Pancreas (tissue), 10 donors: Measurements from ENCODE around the gene SPIB. TPM values are rescaled to one million over a fixed set of nuclear protein-coding genes. Genes with fewer than 3 reads are reported as not detected.

ENCODE experiments used
- ATAC-seq, 4 donors: fragments of 200-7000 bp; cut with Tn5 transposase; one replicate each; pipeline versions ENCODE4 v1.8.0 to v1.9.1; 2020; ENCODE audit warnings: mild to moderate bottlenecking in 4 of 4, moderate library complexity in 4 of 4
- DNase-seq, 6 donors: peaks; one replicate each; pipeline ENCODE4 v3.0.0-alpha.2; 2020
- FAIRE-seq: peaks from 2 replicates; lab custom pipeline; 2012; peaks lifted over from hg19 to GRCh38; lab: Jason Lieb, UNC
- H3K27ac ChIP-seq, 4 donors: fragments of 200-600 bp; sonication (generic); 1 replicate in 3 of 4; 2 replicates in 1 of 4; pipeline versions ENCODE4 v1.5.0 to v1.8.0; 2020
- H3K27me3 ChIP-seq, 4 donors: fragments of 200-600 bp; one replicate each; pipeline ENCODE4 v1.8.0; 2021
- H3K36me3 ChIP-seq, 3 donors: fragments of 200-600 bp; sonication (generic) in 1 of 3; one replicate each; pipeline versions ENCODE4 v1.5.0 to v1.8.0; 2020 to 2021
- H3K4me1 ChIP-seq, 3 donors: fragments of 200-600 bp; one replicate each; pipeline ENCODE4 v1.8.0; 2021
- H3K4me3 ChIP-seq, 4 donors: fragments of 200-600 bp; sonication (generic) in 2 of 4; one replicate each; pipeline versions ENCODE4 v1.5.0 to v1.8.0; 2020 to 2021
- H3K9me3 ChIP-seq, 4 donors: fragments of 200-600 bp; one replicate each; pipeline ENCODE4 v1.8.0; 2021
- CTCF ChIP-seq, 4 donors: fragments of 200-600 bp; sonication (generic) in 3 of 4; IDR thresholded peaks; one replicate each; pipeline versions ENCODE4 v1.5.0 to v1.8.0; 2021; ENCODE audit warnings: antibody characterized with exemption in 4 of 4
- WGBS, 2 donors: extraction: QIAGEN DNeasy Blood & Tissue Kit; methylation state at CpG; one replicate each; pipeline ENCODE4 v1.1.7; 2013; 5-methylcytosine and 5-hydroxymethylcytosine counted together
- intact Hi-C, 3 donors: fragments of 100-400 bp; cut with DNase I; formaldehyde crosslinking; loops; one replicate each; pipeline versions ENCODE4 v1.11.1 to v1.14.2; 2022
- polyA plus RNA-seq, 2 donors: library from polyadenylated mRNA; stranded (reverse); fragments of 200-250 nt; gene quantifications; one replicate each; pipeline ENCODE4 v1.2.3, GENCODE V29; 2013
- total RNA-seq, 6 donors: library from RNA; stranded (reverse); fragmentation: NEBNext Ultra II Directional in 4 of 6; extraction: Animal tissue kit (Norgen Biotek cat#: 25700) in 4 of 6; gene quantifications; one replicate each; pipeline versions ENCODE4 v1.2.1 to v1.2.4, GENCODE V29; 2021 to 2023
- donor health status: healthy with polysubstance abuse.
- donor health status: DM: no; HTN: no; CAD: no; lungs with moderate emphysema.
- donor health status: DM: no; HTN: no; CAD: no.
- donor health status: control.
- donor health status: control.
- donor health status: Bipolar disorder and iron deficiency.
- donor health status: DM: yes; HTN: yes; CAD: no.
- donor health status: DM: no; HTN: no; CAD: no.
- donor health status: DM: no; HTN: no; CAD: no.
- donor health status: DM: yes; HTN: yes; CAD: no.

Gene SPIB
- total and polyA plus RNA-seq, 8 donors, result 0.09 to 25.6 (median 1.1) TPM

- DNase-seq (no peak), FAIRE-seq (no peak), ATAC-seq (no peak)
- WGBS, 2 donors, result 17 to 26% methylated on average over 12 to 14 of the region's 14 CpGs
- Histone ChIP-seq H3K4me1 (peaks cover 0 to 12% (median 7%) of the 10 kb centered on the region in 3 donors), H3K9me3 (no peaks in the 10 kb centered on the region), H3K27ac (no peak overlapping the region), H3K4me3 (no peak overlapping the region), H3K36me3 (no peaks in the 10 kb centered on the region), H3K27me3 (no peaks in the 10 kb centered on the region)
- TF ChIP-seq CTCF (IDR thresholded peaks at IDR 0.05), result no peak
- intact Hi-C loops, result no loop called here
These were observed 363 bp downstream of the SPIB start for GRCh38 chr19:50419022-50419579.

GRCh38 chr19:50419580-50420035, 870 bp downstream of the SPIB start:
- intact Hi-C loops, result no loop called here
- FAIRE-seq, result no peak
- H3K9me3 ChIP-seq, result no peaks in the 10 kb centered on the region
- 21 to 31% methylated on average over 4 to 8 of the region's 8 CpGs for WGBS, 2 donors
- no peak for ATAC-seq
- peaks cover 0 to 12% (median 7%) of the 10 kb centered on the region in 3 donors for H3K4me1 ChIP-seq
- no peak for TF ChIP-seq CTCF (IDR thresholded peaks at IDR 0.05)
- no peak overlapping the region for H3K4me3 ChIP-seq
- H3K27ac ChIP-seq, result no peak overlapping the region
- H3K36me3 ChIP-seq, result no peaks in the 10 kb centered on the region
- DNase-seq, result peak in 1 of 6 donors; percentile 46
- no peaks in the 10 kb centered on the region for H3K27me3 ChIP-seq

- DNase-seq (no peak), ATAC-seq (no peak), FAIRE-seq (no peak)
- 38 to 40% methylated on average over 3 of the region's 3 CpGs for WGBS, 2 donors
- Histone ChIP-seq H3K36me3 (no peaks in the 10 kb centered on the region), H3K4me1 (peaks cover 0 to 12% (median 7%) of the 10 kb centered on the region in 3 donors), H3K27me3 (no peaks in the 10 kb centered on the region), H3K27ac (no peak overlapping the region), H3K4me3 (no peak overlapping the region), H3K9me3 (no peaks in the 10 kb centered on the region)
- no peak for TF ChIP-seq CTCF (IDR thresholded peaks at IDR 0.05)
- intact Hi-C loops, result no loop called here
These were observed 1.4 kb downstream of the SPIB start for GRCh38 chr19:50420127-50420526.

DNA sequence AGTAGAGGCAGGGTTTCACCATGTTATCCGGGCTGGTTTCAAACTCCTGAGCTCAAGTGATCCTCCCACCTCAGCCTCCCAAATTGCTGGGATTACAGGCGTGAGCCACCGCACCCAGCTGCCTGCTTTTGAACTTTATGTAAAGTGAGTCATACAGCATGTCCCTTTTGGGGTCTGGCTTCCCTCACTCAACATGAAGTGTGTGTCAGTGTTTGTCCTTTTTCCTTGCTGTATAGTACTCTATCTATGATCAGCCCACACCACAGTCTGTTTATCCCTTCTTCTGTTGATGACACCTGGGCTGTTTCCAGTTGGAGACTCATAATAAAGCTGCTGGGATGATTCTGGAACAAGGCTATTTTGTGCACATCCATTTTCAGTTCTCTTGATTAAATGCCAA, 2.1 kb downstream of the SPIB start:
- Histone ChIP-seq H3K4me3 (no peak overlapping the region), H3K9me3 (no peaks in the 10 kb centered on the region), H3K27ac (no peak overlapping the region), H3K27me3 (no peaks in the 10 kb centered on the region), H3K4me1 (peaks cover 0 to 12% (median 7%) of the 10 kb centered on the region in 3 donors), H3K36me3 (no peaks in the 10 kb centered on the region)
- DNase-seq, result no peak
- 58 to 64% methylated on average over 3 of the region's 3 CpGs for WGBS, 2 donors
- no peak for FAIRE-seq
- no peak for ATAC-seq
- intact Hi-C loops, result no loop called here
- TF ChIP-seq CTCF (IDR thresholded peaks at IDR 0.05), result no peak
